K562 (cell line): ENCODE results near the gene GFRA4. TPM values are rescaled to one million over a fixed set of nuclear protein-coding genes. Genes with fewer than 3 reads are reported as not detected.

ENCODE experiments used
- ATAC-seq: fragments of 200-7000 bp; cut with Tn5 transposase; 3 replicates; pipeline ENCODE4 v1.9.1; 2020; ENCODE audit warnings: moderate library complexity
- BruUV-seq: library from RNA; stranded (reverse); fragments of 400-500 nt; replicated peaks from 2 replicates; lab custom pipeline; 2021; lab: Mats Ljungman, UMichigan
- CTCF ChIA-PET: fragments of 300-600 bp; formaldehyde crosslinking; extraction: SDS; loops from one replicate; lab custom pipeline; 2021; ENCODE audit warnings: low intra/inter-chr PET ratio; lab: Yijun Ruan, JAX
- POLR2A ChIA-PET: fragments of 300-600, 350-650 bp; sonication (Branson Sonifier 250); formaldehyde crosslinking; extraction: SDS; loops from one replicate; lab custom pipeline; 2021; ENCODE audit warnings: antibody characterized with exemption, inconsistent platforms; lab: Yijun Ruan, JAX
- DNase-seq, 4 experiments: peaks; one replicate each; pipeline versions ENCODE4 v3.0.0 to v3.0.0-alpha.2; 2011 to 2018; ENCODE audit warnings: low spot score in 3 of 4, mixed read lengths in 3 of 4; ENCODE audit errors: extremely low read depth in 1 of 4
- FAIRE-seq: peaks from 2 replicates; lab custom pipeline; 2011; peaks lifted over from hg19 to GRCh38; lab: Jason Lieb, UNC
- H2AFZ ChIP-seq: 2 replicates; pipeline ENCODE4 v1.6.0; 2011; ENCODE audit warnings: low read depth, low read length, control low read depth, inconsistent platforms
- H3K27ac ChIP-seq: fragments of 200-600 bp; 3 replicates; pipeline ENCODE4 v1.8.0; 2011; ENCODE audit warnings: low read depth, mild to moderate bottlenecking, control low read depth, inconsistent platforms, low read length, moderate library complexity, mixed read lengths; ENCODE audit errors: extremely low read depth
- H3K27me3 ChIP-seq, 2 experiments: fragments of 300-600 bp in 1 of 2; 2 replicates in 1 of 2; 3 replicates in 1 of 2; pipeline versions ENCODE4 v1.6.0 to v1.8.0; 2011; ENCODE audit warnings: inconsistent platforms in 2 of 2, low read length in 2 of 2, mild to moderate bottlenecking in 1 of 2, mixed read lengths in 1 of 2, moderate library complexity in 1 of 2; ENCODE audit not compliant: control insufficient read depth in 2 of 2, insufficient read depth in 2 of 2
- H3K36me3 ChIP-seq: fragments of 300-600 bp; 3 replicates; pipeline ENCODE4 v1.8.0; 2011; ENCODE audit warnings: mild to moderate bottlenecking, low read length, inconsistent platforms; ENCODE audit not compliant: control insufficient read depth, insufficient read depth
- H3K4me1 ChIP-seq, 2 experiments: fragments of 200-600 bp in 1 of 2; replicated peaks in 1 of 2; 2 replicates in 1 of 2; 3 replicates in 1 of 2; pipeline versions ENCODE4 v1.5.1 to v1.8.0; 2011; ENCODE audit warnings: inconsistent platforms in 2 of 2, low read length in 2 of 2, mild to moderate bottlenecking in 1 of 2, mixed read lengths in 1 of 2, moderate library complexity in 1 of 2; ENCODE audit not compliant: control insufficient read depth in 2 of 2, insufficient read depth in 2 of 2
- H3K4me2 ChIP-seq: 2 replicates; pipeline ENCODE4 v1.6.1; 2011; ENCODE audit warnings: low read length, control low read depth, inconsistent platforms, mixed read lengths; ENCODE audit not compliant: insufficient read depth
- H3K4me3 ChIP-seq: fragments of 200-600 bp; sonication (generic), shearing (Covaris generic); 2 replicates; pipeline ENCODE4 v1.5.1; 2016; ENCODE audit warnings: control low read depth, inconsistent platforms
- H3K79me2 ChIP-seq: fragments of 200-600 bp; 3 replicates; pipeline ENCODE4 v1.8.0; 2011; ENCODE audit warnings: low read length, inconsistent platforms; ENCODE audit not compliant: control insufficient read depth, insufficient read depth
- H3K9ac ChIP-seq, 2 experiments: 2 replicates each; pipeline versions ENCODE4 v1.6.0 to v1.6.1; 2011; ENCODE audit warnings: low read depth in 2 of 2, low read length in 2 of 2, control low read depth in 1 of 2, inconsistent platforms in 1 of 2, mild to moderate bottlenecking in 1 of 2, mixed read lengths in 1 of 2; ENCODE audit not compliant: insufficient read depth in 1 of 2
- H3K9me1 ChIP-seq: one replicate; pipeline ENCODE4 v1.6.0; 2011; ENCODE audit warnings: inconsistent platforms, mild to moderate bottlenecking, low read length, moderate library complexity; ENCODE audit not compliant: control insufficient read depth, insufficient read depth
- H3K9me3 ChIP-seq: replicated peaks from 2 replicates; pipeline ENCODE4 v1.5.1; 2011; ENCODE audit warnings: low read depth, low read length, inconsistent platforms; ENCODE audit not compliant: control insufficient read depth, insufficient read depth
- H4K20me1 ChIP-seq: replicated peaks from 2 replicates; pipeline ENCODE4 v1.6.1; 2011; ENCODE audit warnings: low read length, inconsistent platforms, mixed read lengths; ENCODE audit not compliant: control insufficient read depth, insufficient read depth
- EHMT2 ChIP-seq: fragments of 450-650 bp; IDR thresholded peaks from 2 replicates; pipeline ENCODE4 v1.6.1; 2018; ENCODE audit warnings: antibody characterized with exemption
- EP400 ChIP-seq: fragments of 450-650 bp; IDR thresholded peaks from 2 replicates; pipeline ENCODE4 v1.6.1; 2017; ENCODE audit warnings: antibody characterized with exemption, mild to moderate bottlenecking, moderate library complexity
- HCFC1 ChIP-seq: IDR thresholded peaks from 2 replicates; pipeline ENCODE4 v1.6.1; 2012; ENCODE audit warnings: low read depth, low read length, improper control_type of control experiment
- MCM3 ChIP-seq: fragments of 450-650 bp; IDR thresholded peaks from 2 replicates; pipeline ENCODE4 v1.6.1; 2016
- MTA3 ChIP-seq: fragments of 450-650 bp; formaldehyde crosslinking; IDR thresholded peaks from 2 replicates; pipeline ENCODE4 v1.6.1; 2017; ENCODE audit warnings: mild to moderate bottlenecking, borderline replicate concordance
- NEUROD1 ChIP-seq: fragments of 150-350 bp; IDR thresholded peaks from 2 replicates; pipeline ENCODE4 v1.6.1; 2014; ENCODE audit warnings: borderline replicate concordance, low read length, low read depth; ENCODE audit not compliant: partially characterized antibody
- NFRKB ChIP-seq: fragments of 450-650 bp; IDR thresholded peaks from 2 replicates; pipeline ENCODE4 v1.6.1; 2016; ENCODE audit warnings: low read depth
- ZNF431 ChIP-seq: sonication (generic); formaldehyde crosslinking; IDR thresholded peaks from 2 replicates; pipeline ENCODE4 v1.8.0; 2022; ENCODE audit warnings: mild to moderate bottlenecking, missing genetic modification reagents
- ZNF830 ChIP-seq: fragments of 250-450 bp; sonication (Bioruptor Pico); IDR thresholded peaks from 2 replicates; pipeline ENCODE4 v1.5.0; 2021; ENCODE audit warnings: mild to moderate bottlenecking
- WGBS: fragments of 100-300 bp; shearing (Covaris generic); methylation state at CpG from one replicate; pipeline ENCODE4 v1.1.6; 2016; ENCODE audit warnings: low coverage, mixed read lengths; ENCODE audit not compliant: insufficient coverage; ENCODE audit errors: missing lambda C conversion rate; 5-methylcytosine and 5-hydroxymethylcytosine counted together
- in situ Hi-C: fragments of 300-500 bp; cut with MboI; formaldehyde crosslinking; loops from 4 replicates; pipeline ENCODE4 v1.15.0; 2018; ENCODE audit warnings: inconsistent platforms, mixed read lengths
- intact Hi-C: fragments of 100-400 bp; cut with micrococcal nuclease; formaldehyde crosslinking; loops from 2 replicates; pipeline ENCODE4 v1.14.2; 2022
- polyA plus RNA-seq, 8 experiments: library from polyadenylated mRNA; depleted of rRNA in 4 of 8; stranded (reverse) in 5 of 8; unstranded in 3 of 8; fragments of >200 nt; fragmentation: Nextera tagmentation in 2 of 8; fragmentation: Illumina TruSeq in 1 of 8; extraction: Ambion mirVana in 2 of 8; extraction: Trizol in 1 of 8; gene quantifications; 2 replicates each; pipeline versions ENCODE4 v1.2.1 to v1.2.3, GENCODE V29; 2011 to 2014; ENCODE audit warnings: inconsistent platforms in 1 of 8, missing spikeins in 1 of 8
- total RNA-seq, 7 experiments: library from RNA; depleted of rRNA in 6 of 7; stranded (reverse); fragments of >200 nt in 6 of 7; fragmentation: Illumina TruSeq in 2 of 7; extraction: Trizol in 2 of 7; gene quantifications; 2 replicates each; pipeline versions ENCODE4 v1.2.1 to v1.2.3, GENCODE V29; 2011 to 2021; ENCODE audit warnings: low replicate concordance in 1 of 7
- TF ChIP-seq, protein P1 (sequence below), 2 experiments: IDR thresholded peaks; 2 replicates each; pipeline ENCODE4 v1.6.1; 2011; ENCODE audit warnings: borderline replicate concordance in 1 of 2, control low read depth in 1 of 2, low read depth in 1 of 2, low read length in 1 of 2, mild to moderate bottlenecking in 1 of 2, mixed read lengths in 1 of 2, moderate library complexity in 1 of 2; ENCODE audit not compliant: insufficient read depth in 1 of 2, insufficient read length in 1 of 2, poor library complexity in 1 of 2, severe bottlenecking in 1 of 2; ENCODE audit errors: extremely low read depth in 1 of 2
- TF ChIP-seq, protein P2 (sequence below): sonication (generic); formaldehyde crosslinking; IDR thresholded peaks from 2 replicates; pipeline ENCODE4 v1.8.0; 2022; ENCODE audit warnings: mild to moderate bottlenecking, low read depth, missing genetic modification reagents
- TF ChIP-seq, protein P3 (sequence below), 2 experiments: fragments of 450-650 bp in 1 of 2; sonication (generic) in 1 of 2; formaldehyde crosslinking in 1 of 2; IDR thresholded peaks in 1 of 2; conservative IDR thresholded peaks in 1 of 2; 2 replicates each; pipeline versions ENCODE4 v1.6.1 to v1.8.1; 2016 to 2023; ENCODE audit warnings: mild to moderate bottlenecking in 2 of 2, moderate library complexity in 2 of 2, inconsistent platforms in 1 of 2, missing genetic modification reagents in 1 of 2
- TF ChIP-seq, protein P4 (sequence below): fragments of 250-450 bp; sonication (Bioruptor Pico); IDR thresholded peaks from 2 replicates; pipeline ENCODE4 v1.8.0; 2022; ENCODE audit warnings: inconsistent platforms, mild to moderate bottlenecking, moderate library complexity, borderline replicate concordance
- TF ChIP-seq, protein P5 (sequence below): fragments of 250-450 bp; sonication (Bioruptor Pico); IDR thresholded peaks from 2 replicates; pipeline ENCODE4 v1.6.1; 2021; ENCODE audit warnings: mild to moderate bottlenecking

GFRA4 gene
- total and polyA plus RNA-seq, 9 of the 15 experiments (the other 6 are each of a cell fraction or from before 2014, with no cell fraction given) = not detected

DNA sequence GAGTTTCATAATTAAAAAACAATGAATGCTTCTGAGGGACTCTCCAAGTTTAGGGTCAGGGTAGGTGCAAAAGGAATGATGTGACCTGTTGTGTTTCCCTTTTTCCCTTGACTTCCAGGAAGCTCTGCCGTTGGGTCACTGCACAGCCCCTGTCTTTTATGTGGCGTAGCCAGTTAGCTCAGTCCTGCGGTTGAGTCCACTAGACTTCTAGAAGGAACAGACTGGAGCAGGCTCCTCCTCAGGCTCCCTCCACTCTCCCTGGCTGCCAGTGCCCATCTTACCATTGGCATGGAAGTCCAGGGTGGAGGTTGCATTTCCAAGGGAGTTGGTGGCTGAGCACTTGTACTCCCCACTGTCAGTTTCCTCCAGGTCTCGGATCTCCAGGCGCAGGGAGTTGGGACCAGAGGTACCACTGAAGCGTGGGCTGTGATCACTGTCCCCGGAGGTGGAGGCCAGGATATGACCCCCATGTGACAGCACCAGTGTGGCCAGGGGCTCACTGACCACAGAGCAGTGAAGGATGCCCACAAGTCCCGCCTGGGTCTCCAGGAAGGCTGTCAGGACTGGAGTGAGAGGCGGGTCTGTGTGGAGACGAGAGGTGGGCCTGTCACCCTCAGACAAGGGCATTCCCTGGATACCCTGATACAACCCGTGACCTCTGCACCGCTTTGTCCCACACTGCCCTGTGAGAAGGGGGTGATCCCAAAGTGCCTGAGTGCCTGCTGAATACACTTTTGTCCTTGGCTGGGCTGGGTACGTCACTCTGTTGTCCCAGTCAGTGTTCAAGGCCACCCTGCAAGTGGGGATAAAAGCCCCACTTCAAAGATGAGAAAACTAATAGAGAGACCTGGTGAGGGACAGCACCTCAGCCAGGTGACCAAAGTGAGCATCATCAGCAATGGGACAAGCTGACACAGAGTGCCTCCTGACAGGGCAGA lies 38.1 kb upstream of the GFRA4 start:
- ChIA-PET CTCF (no interaction called here), POLR2A (interaction anchor here (0.7 kb wide), 1 partner anchor 84 kb away, joined by 3 read pairs; no protein-coding TSS in a partner anchor)
- Histone ChIP-seq H3K4me2 (no peak overlapping the region), H3K79me2 (no peaks in the 10 kb centered on the region), H3K9me1 (no peaks in the 10 kb centered on the region), H3K9ac (no peak overlapping the region; a peak in 1 of 4 replicates), H2AFZ (no peak overlapping the region), H4K20me1 (no peaks in the 10 kb centered on the region), H3K4me1 (peaks cover 0 to 18% of the 10 kb centered on the region in 2 experiments; a peak in 2 of 5 replicates), H3K27me3 (peaks cover 0 to 51% of the 10 kb centered on the region in 2 experiments; a peak in 3 of 5 replicates), H3K4me3 (no peak overlapping the region), H3K9me3 (no peaks in the 10 kb centered on the region), H3K27ac (no peak overlapping the region), H3K36me3 (no peaks in the 10 kb centered on the region)
- ATAC-seq = no peak
- no peak for FAIRE-seq
- in situ Hi-C loops = no loop called here
- intact Hi-C loops = no loop called here
- BruUV-seq = no TSS peak
- DNase-seq = no peak
- WGBS = 2% methylated on average over 13 of the region's 13 CpGs
- TF ChIP-seq, protein P1, sequence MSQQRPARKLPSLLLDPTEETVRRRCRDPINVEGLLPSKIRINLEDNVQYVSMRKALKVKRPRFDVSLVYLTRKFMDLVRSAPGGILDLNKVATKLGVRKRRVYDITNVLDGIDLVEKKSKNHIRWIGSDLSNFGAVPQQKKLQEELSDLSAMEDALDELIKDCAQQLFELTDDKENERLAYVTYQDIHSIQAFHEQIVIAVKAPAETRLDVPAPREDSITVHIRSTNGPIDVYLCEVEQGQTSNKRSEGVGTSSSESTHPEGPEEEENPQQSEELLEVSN (IDR thresholded peaks at IDR 0.05; ENCODE audit: borderline replicate concordance in 1 of 2, extremely low read depth in 1 of 2, insufficient read depth in 1 of 2, insufficient read length in 1 of 2, low read depth in 1 of 2, low read length in 1 of 2, poor library complexity in 1 of 2, severe bottlenecking in 1 of 2) = no peak
- TF ChIP-seq, protein P2, sequence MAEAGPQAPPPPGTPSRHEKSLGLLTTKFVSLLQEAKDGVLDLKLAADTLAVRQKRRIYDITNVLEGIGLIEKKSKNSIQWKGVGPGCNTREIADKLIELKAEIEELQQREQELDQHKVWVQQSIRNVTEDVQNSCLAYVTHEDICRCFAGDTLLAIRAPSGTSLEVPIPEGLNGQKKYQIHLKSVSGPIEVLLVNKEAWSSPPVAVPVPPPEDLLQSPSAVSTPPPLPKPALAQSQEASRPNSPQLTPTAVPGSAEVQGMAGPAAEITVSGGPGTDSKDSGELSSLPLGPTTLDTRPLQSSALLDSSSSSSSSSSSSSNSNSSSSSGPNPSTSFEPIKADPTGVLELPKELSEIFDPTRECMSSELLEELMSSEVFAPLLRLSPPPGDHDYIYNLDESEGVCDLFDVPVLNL (CRISPR knock-in tag) = no peak
- TF ChIP-seq EHMT2 (no peak), MTA3 (no peak), ZNF830 (no peak), EP400 (no peak), NFRKB (no peak), ZNF431 (CRISPR knock-in tag) (no peak), NEUROD1 (no peak), HCFC1 (no peak), MCM3 (no peak)
- TF ChIP-seq, protein P3, sequence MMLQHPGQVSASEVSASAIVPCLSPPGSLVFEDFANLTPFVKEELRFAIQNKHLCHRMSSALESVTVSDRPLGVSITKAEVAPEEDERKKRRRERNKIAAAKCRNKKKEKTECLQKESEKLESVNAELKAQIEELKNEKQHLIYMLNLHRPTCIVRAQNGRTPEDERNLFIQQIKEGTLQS (IDR thresholded peaks at IDR 0.05) = no peak
- TF ChIP-seq, protein P3 (CRISPR knock-in tag; conservative IDR thresholded peaks at IDR 0.05) = no peak
- TF ChIP-seq, protein P4, sequence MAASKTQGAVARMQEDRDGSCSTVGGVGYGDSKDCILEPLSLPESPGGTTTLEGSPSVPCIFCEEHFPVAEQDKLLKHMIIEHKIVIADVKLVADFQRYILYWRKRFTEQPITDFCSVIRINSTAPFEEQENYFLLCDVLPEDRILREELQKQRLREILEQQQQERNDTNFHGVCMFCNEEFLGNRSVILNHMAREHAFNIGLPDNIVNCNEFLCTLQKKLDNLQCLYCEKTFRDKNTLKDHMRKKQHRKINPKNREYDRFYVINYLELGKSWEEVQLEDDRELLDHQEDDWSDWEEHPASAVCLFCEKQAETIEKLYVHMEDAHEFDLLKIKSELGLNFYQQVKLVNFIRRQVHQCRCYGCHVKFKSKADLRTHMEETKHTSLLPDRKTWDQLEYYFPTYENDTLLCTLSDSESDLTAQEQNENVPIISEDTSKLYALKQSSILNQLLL (CRISPR knock-in tag) = no peak
- TF ChIP-seq, protein P5, sequence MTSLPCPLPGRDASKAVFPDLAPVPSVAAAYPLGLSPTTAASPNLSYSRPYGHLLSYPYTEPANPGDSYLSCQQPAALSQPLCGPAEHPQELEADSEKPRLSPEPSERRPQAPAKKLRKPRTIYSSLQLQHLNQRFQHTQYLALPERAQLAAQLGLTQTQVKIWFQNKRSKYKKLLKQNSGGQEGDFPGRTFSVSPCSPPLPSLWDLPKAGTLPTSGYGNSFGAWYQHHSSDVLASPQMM (CRISPR knock-in tag) = no peak
